Keratinocyte (primary cell): ENCODE measurements around the gene THBS1. TPM values are rescaled to one million over a fixed set of nuclear protein-coding genes. Genes with fewer than 3 reads are reported as not detected.

Experiments used
- DNase-seq: peaks from one replicate; pipeline ENCODE4 v3.0.0-alpha.2; 2011; ENCODE audit warnings: low read depth, missing footprints, low spot score
- FAIRE-seq: peaks from 2 replicates; lab custom pipeline; 2011; peaks lifted over from hg19 to GRCh38; lab: Jason Lieb, UNC
- H2AFZ ChIP-seq: 2 replicates; pipeline ENCODE4 v1.6.0; 2012; ENCODE audit warnings: low read length, control low read depth, inconsistent platforms; ENCODE audit not compliant: control insufficient read depth
- H3K27ac ChIP-seq: 2 replicates; pipeline ENCODE4 v1.5.1; 2011; ENCODE audit warnings: low read length; ENCODE audit not compliant: control insufficient read depth, insufficient read depth
- H3K27me3 ChIP-seq: 3 replicates; pipeline ENCODE4 v1.6.0; 2011; ENCODE audit warnings: low read length; ENCODE audit not compliant: control insufficient read depth, insufficient read depth; ENCODE audit errors: extremely low read depth
- H3K36me3 ChIP-seq, 2 experiments: 2 replicates in 1 of 2; 3 replicates in 1 of 2; pipeline ENCODE4 v1.5.1; 2011; ENCODE audit warnings: low read length in 2 of 2, mild to moderate bottlenecking in 1 of 2; ENCODE audit not compliant: control insufficient read depth in 2 of 2, insufficient read depth in 2 of 2; ENCODE audit errors: extremely low read depth in 1 of 2
- H3K4me1 ChIP-seq: 3 replicates; pipeline ENCODE4 v1.5.1; 2011; ENCODE audit warnings: low read length; ENCODE audit not compliant: control insufficient read depth, insufficient read depth; ENCODE audit errors: extremely low read depth
- H3K4me2 ChIP-seq: 3 replicates; pipeline ENCODE4 v1.6.0; 2011; ENCODE audit warnings: low read depth, low read length; ENCODE audit not compliant: control insufficient read depth, insufficient read depth; ENCODE audit errors: extremely low read depth
- H3K4me3 ChIP-seq, 3 experiments: fragments of 200-600 bp in 1 of 3; sonication (generic) in 1 of 3; 2 replicates in 2 of 3; 3 replicates in 1 of 3; pipeline ENCODE4 v1.5.1; 2011 to 2016; ENCODE audit warnings: low read length in 3 of 3, mild to moderate bottlenecking in 3 of 3, control low read depth in 2 of 3, inconsistent platforms in 1 of 3, low read depth in 1 of 3, mixed read lengths in 1 of 3, mixed run types in 1 of 3, moderate library complexity in 1 of 3; ENCODE audit not compliant: control insufficient read depth in 2 of 3, insufficient read depth in 2 of 3; ENCODE audit errors: extremely low read depth in 1 of 3
- H3K79me2 ChIP-seq: 2 replicates; pipeline ENCODE4 v1.6.0; 2012; ENCODE audit warnings: low read length; ENCODE audit not compliant: control insufficient read depth, insufficient read depth
- H3K9ac ChIP-seq: 3 replicates; pipeline ENCODE4 v1.6.0; 2011; ENCODE audit warnings: low read length; ENCODE audit not compliant: control insufficient read depth, insufficient read depth; ENCODE audit errors: extremely low read depth
- H3K9me1 ChIP-seq: 3 replicates; pipeline ENCODE4 v1.6.0; 2011; ENCODE audit warnings: low read length; ENCODE audit not compliant: control insufficient read depth, insufficient read depth; ENCODE audit errors: extremely low read depth
- H3K9me3 ChIP-seq: 2 replicates; pipeline ENCODE4 v1.5.1; 2012; ENCODE audit warnings: low read depth, low read length; ENCODE audit not compliant: control insufficient read depth
- H4K20me1 ChIP-seq: 3 replicates; pipeline ENCODE4 v1.6.0; 2011; ENCODE audit warnings: low read length; ENCODE audit not compliant: control insufficient read depth, insufficient read depth; ENCODE audit errors: extremely low read depth
- EZH2 ChIP-seq: IDR thresholded peaks from one replicate; pipeline ENCODE4 v1.6.1; 2012; ENCODE audit warnings: inconsistent platforms, mild to moderate bottlenecking, low read length, moderate library complexity
- dilution Hi-C: fragments of 300-500 bp; cut with MboI; formaldehyde crosslinking; loops from one replicate; pipeline ENCODE4 v1.7.0; 2020; ENCODE audit warnings: low sequenced_read_pairs; ENCODE audit not compliant: extremely low pct_ligation_motif_present
- polyA plus RNA-seq, 5 experiments: library from polyadenylated mRNA; depleted of rRNA in 3 of 5; stranded (reverse) in 3 of 5; stranded (forward) in 1 of 5; unstranded in 1 of 5; fragments of >200 nt; gene quantifications; 1 replicate in 1 of 5; 2 replicates in 3 of 5; 3 replicates in 1 of 5; pipeline versions ENCODE4 v1.2.1 to v1.2.3, GENCODE V29; 2011 to 2012; ENCODE audit warnings: missing spikeins in 2 of 5, low read depth in 1 of 5, low replicate concordance in 1 of 5
- TF ChIP-seq, protein P1 (sequence below), 3 experiments: IDR thresholded peaks in 1 of 3; conservative IDR thresholded peaks in 1 of 3; optimal IDR thresholded peaks in 1 of 3; 2 replicates in 2 of 3; 3 replicates in 1 of 3; pipeline versions ENCODE3 to v1.5.1; 2011; ENCODE audit warnings: low read length in 3 of 3, mild to moderate bottlenecking in 3 of 3, moderate library complexity in 2 of 3, control low read depth in 1 of 3, inconsistent platforms in 1 of 3; ENCODE audit not compliant: insufficient read depth in 2 of 3; ENCODE audit errors: extremely low read depth in 1 of 3

The THBS1 gene
- polyA plus RNA-seq, 1 donor (not counting 4 experiments of a cell fraction or from before 2014, with no cell fraction given) = 789 TPM

GRCh38 chr15:39622660-39623516 lies 42.0 kb downstream of the THBS1 start:
- dilution Hi-C loops = no loop called here
- no peak overlapping the region for H2AFZ ChIP-seq
- FAIRE-seq = no peak

DNA sequence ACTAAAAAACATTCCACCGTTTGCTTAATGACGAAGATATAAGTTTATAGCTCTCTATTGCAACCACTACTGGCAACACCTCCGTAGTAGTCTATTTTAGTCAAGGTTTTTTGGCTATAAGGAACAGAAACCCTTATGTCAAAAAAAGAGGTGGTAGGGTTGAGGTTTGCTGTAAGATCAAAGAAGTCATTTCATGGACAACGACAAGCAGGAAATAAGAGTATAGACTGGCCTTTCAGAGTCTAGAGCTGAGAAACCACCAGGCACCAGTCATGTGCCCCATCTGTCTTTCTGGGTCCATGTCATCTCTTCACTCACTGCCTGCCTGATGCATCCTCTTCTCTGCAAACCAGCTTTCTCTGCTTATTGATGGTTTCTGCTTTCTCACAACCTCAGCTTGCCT lies 42.7 kb downstream of the THBS1 start:
- peaks cover 2% of the 10 kb centered on the region for H3K9me3 ChIP-seq
- DNase-seq (no peak), FAIRE-seq (no peak)
- H3K79me2 ChIP-seq = no peaks in the 10 kb centered on the region
- H3K4me3 ChIP-seq = no peak overlapping the region
- H3K9ac ChIP-seq = no peak overlapping the region
- H3K27me3 ChIP-seq = no peaks in the 10 kb centered on the region
- H2AFZ ChIP-seq = no peak overlapping the region
- H3K27ac ChIP-seq = no peak overlapping the region
- no peaks in the 10 kb centered on the region for H3K9me1 ChIP-seq
- no peak for TF ChIP-seq EZH2
- TF ChIP-seq, protein P1, sequence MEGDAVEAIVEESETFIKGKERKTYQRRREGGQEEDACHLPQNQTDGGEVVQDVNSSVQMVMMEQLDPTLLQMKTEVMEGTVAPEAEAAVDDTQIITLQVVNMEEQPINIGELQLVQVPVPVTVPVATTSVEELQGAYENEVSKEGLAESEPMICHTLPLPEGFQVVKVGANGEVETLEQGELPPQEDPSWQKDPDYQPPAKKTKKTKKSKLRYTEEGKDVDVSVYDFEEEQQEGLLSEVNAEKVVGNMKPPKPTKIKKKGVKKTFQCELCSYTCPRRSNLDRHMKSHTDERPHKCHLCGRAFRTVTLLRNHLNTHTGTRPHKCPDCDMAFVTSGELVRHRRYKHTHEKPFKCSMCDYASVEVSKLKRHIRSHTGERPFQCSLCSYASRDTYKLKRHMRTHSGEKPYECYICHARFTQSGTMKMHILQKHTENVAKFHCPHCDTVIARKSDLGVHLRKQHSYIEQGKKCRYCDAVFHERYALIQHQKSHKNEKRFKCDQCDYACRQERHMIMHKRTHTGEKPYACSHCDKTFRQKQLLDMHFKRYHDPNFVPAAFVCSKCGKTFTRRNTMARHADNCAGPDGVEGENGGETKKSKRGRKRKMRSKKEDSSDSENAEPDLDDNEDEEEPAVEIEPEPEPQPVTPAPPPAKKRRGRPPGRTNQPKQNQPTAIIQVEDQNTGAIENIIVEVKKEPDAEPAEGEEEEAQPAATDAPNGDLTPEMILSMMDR (optimal IDR thresholded peaks at IDR 0.05 in 1 of 3, IDR thresholded peaks at IDR 0.05 in 1 of 3, conservative IDR thresholded peaks at IDR 0.05 in 1 of 3; ENCODE audit: extremely low read depth in 1 of 3, insufficient read depth in 2 of 3, low read length in 3 of 3) = no peak
- dilution Hi-C loops = no loop called here
- H3K36me3 ChIP-seq = no peaks in the 10 kb centered on the region
- H3K4me2 ChIP-seq = no peak overlapping the region
- no peaks in the 10 kb centered on the region for H4K20me1 ChIP-seq
- H3K4me1 ChIP-seq = peaks cover 27% of the 10 kb centered on the region

More at GRCh38 chr15:39622660-39623516, 42.0 kb downstream of the THBS1 start:
- no peak overlapping the region for H3K4me3 ChIP-seq
- H3K27me3 ChIP-seq = no peaks in the 10 kb centered on the region
- H3K36me3 ChIP-seq = no peaks in the 10 kb centered on the region
- TF ChIP-seq, protein P1 (optimal IDR thresholded peaks at IDR 0.05 in 1 of 3, IDR thresholded peaks at IDR 0.05 in 1 of 3, conservative IDR thresholded peaks at IDR 0.05 in 1 of 3; ENCODE audit: extremely low read depth in 1 of 3, insufficient read depth in 2 of 3, low read length in 3 of 3) = no peak
- TF ChIP-seq EZH2 = no peak
- H3K4me1 ChIP-seq = peaks cover 30% of the 10 kb centered on the region
- no peak for DNase-seq
- H3K9me3 ChIP-seq = peaks cover 2% of the 10 kb centered on the region
- H3K9me1 ChIP-seq = no peaks in the 10 kb centered on the region
- H3K79me2 ChIP-seq = no peaks in the 10 kb centered on the region
- no peak overlapping the region for H3K4me2 ChIP-seq
- no peak overlapping the region for H3K27ac ChIP-seq
- no peaks in the 10 kb centered on the region for H4K20me1 ChIP-seq
- H3K9ac ChIP-seq = no peak overlapping the region
